Germinal center (tissue), 1 donor: ENCODE data around the gene RPS4Y1.
A peak's percentile ranks its signal among the peaks of the same experiment; 100 is the strongest.

Source experiments
- DNase-seq: peaks from one replicate; pipeline ENCODE4 v3.0.0; 2012; ENCODE audit warnings: mixed read lengths, low spot score

The RPS4Y1 gene

GRCh38 chrY:2883561-2883960, 42.2 kb downstream of the RPS4Y1 start:
- no peak for DNase-seq

- DNase-seq: no peak
Measured at GRCh38 chrY:2885880-2886279, 44.5 kb downstream of the RPS4Y1 start.

- no peak for DNase-seq
Measured at GRCh38 chrY:2887386-2887785, 46.0 kb downstream of the RPS4Y1 start.

GRCh38 chrY:2887955-2888354, 46.6 kb downstream of the RPS4Y1 start:
- no peak for DNase-seq

- no peak for DNase-seq
Measured at GRCh38 chrY:2893471-2893870, 52.1 kb downstream of the RPS4Y1 start.

- DNase-seq: no peak
Measured at GRCh38 chrY:2896050-2896449, 54.6 kb downstream of the RPS4Y1 start.

GRCh38 chrY:2907356-2907755, 66.0 kb downstream of the RPS4Y1 start:
- no peak for DNase-seq

- DNase-seq: peak; percentile 10
Measured at GRCh38 chrY:2913066-2913815, 71.8 kb downstream of the RPS4Y1 start.
